T follicular helper cell (primary cell): ENCODE results near the gene OR51E2.
"Not testable (repeated sequence)": the region's sequence is repeated elsewhere in the genome, so short reads cannot be mapped to it uniquely, and the experiment has no call there.

ENCODE experiments used
- DNase-seq: peaks from one replicate; pipeline ENCODE4 v3.0.0-alpha.2; 2020; ENCODE audit warnings: low read depth
- total RNA-seq, 2 experiments: gene quantifications; one replicate each; lab custom pipeline; 2026; lab: John Stamatoyannopoulos, UW

OR51E2 gene, protein sequence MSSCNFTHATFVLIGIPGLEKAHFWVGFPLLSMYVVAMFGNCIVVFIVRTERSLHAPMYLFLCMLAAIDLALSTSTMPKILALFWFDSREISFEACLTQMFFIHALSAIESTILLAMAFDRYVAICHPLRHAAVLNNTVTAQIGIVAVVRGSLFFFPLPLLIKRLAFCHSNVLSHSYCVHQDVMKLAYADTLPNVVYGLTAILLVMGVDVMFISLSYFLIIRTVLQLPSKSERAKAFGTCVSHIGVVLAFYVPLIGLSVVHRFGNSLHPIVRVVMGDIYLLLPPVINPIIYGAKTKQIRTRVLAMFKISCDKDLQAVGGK
- total RNA-seq = 0 reads per million in 2 experiments

DNA sequence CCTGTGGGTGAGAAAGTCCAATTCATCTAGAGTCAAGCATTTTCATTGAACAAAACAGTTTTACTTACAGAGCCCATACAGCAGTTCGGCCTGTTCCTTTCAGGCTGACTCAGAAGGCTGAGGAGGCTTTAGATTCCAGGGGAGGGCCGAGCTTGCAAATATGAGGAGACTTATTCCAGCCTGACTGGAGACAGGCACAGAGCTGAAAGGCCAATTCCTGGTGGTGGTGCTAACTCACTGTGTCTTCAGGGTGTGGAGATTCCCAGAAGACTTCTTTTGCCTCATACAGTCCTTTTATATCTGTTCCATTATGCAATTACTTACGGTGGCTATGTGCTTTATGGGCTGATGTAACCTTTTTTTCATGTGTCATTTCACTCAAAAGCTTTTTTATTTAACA lies at the start of gene OR51E2:
Gene OR51E2 (minus strand): TSS at position 269 of the 400 bp plus-strand sequence. CDS start 15,142 bp downstream, outside the sequence.
- DNase-seq = no peak

DNA sequence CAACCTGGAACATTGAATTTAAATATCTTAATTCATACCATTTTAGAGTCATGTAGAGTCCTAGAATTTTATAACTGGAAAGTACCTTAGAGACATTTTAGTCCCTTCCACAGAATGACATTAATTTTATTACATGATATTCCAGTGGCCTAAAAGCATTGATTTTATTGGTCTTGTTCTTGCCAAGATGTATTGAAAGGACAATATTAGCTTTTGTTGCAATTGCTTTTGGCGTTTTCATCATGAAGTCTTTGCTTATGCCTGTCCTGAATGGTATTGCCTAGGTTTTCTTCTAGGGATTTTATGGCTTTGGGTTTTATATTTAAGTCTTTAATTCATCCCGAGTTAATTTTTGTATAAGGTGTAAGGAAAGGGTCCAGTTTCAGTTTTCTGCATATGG lies 43.1 kb upstream of the OR51E2 start:
- DNase-seq = no peak

- DNase-seq = no peak
Observed at GRCh38 chr11:4727171-4727570, 29.5 kb upstream of the OR51E2 start.

DNA sequence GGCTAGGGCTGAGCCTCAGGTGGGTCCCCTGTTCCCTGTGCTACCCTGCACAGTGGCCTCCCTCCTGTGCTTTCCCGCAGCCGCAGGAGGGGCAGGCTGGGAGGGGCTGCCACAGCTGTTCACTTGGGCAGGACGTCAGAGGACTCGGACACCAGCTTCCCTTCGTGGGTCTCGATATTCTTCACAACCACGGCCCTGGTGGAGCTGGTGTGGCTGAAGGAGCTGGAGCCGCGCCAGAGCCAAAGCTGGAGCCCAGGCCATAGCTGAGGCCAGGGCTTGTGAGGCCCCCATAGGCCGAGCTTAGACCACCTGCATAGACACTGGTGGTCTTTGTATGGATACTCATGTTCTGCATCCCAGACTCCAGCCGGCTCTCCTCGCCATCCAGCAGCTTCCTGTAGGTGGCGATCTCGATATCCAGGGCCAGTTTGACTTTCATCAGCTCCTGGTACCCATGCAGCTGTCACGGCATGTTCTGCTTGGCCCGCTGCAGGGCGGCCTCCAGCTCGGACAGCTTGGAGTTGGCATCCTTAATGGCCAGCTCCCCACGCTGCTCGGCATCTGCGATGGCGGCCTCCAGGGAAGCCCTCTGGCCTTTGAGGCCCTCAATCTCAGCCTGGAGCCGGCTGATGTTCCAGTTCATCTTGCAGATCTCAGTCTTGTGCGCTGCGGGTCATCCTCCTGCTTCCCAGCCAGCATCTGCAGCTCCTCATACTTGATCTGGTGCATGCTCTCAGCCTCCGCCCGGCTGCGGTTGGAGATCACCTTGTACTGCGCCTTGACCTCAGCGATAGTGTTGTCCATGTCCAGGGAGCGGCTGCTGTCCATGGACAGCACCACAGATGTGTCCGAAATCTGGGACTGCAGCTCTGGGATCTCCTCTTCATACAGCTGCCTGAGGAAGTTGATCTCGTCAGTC lies 25.2 kb upstream of the OR51E2 start:
- not testable (repeated sequence) for DNase-seq

GRCh38 chr11:4714300-4714699 lies 16.6 kb upstream of the OR51E2 start:
- no peak for DNase-seq

- DNase-seq = no peak
Observed at GRCh38 chr11:4713241-4713640, 15.6 kb upstream of the OR51E2 start.

GRCh38 chr11:4704790-4705334 lies 7.2 kb upstream of the OR51E2 start:
- no peak for DNase-seq

GRCh38 chr11:4704054-4704789 lies 6.6 kb upstream of the OR51E2 start, which contains the start of gene MMP26:
MMP26 (plus strand) TSS chr11:4704784.
- no peak for DNase-seq

- no peak for DNase-seq
Observed at GRCh38 chr11:4700436-4700820, 2.8 kb upstream of the OR51E2 start.

GRCh38 chr11:4699697-4700435 lies 2.2 kb upstream of the OR51E2 start:
- DNase-seq = no peak

DNA sequence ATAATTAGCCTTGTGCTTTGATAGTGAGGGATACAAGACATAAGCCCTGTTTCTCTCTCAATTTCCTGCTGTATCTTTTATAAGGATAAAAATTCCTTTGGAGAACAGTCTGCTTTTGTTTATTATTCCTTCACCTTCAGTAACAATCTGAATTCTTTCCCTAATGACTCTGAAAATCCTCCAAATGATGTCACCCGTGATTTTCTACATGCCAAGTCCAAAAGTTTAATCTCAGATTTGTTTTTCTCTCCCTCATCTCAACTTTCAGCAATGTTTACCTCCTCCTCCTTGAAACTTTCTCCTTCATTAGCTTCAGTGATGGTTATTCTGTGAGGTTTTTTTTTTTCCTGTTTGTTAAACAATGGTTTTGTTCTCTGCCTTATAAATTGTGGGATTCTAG lies 2.2 kb downstream of the OR51E2 start:
- DNase-seq = no peak

DNA sequence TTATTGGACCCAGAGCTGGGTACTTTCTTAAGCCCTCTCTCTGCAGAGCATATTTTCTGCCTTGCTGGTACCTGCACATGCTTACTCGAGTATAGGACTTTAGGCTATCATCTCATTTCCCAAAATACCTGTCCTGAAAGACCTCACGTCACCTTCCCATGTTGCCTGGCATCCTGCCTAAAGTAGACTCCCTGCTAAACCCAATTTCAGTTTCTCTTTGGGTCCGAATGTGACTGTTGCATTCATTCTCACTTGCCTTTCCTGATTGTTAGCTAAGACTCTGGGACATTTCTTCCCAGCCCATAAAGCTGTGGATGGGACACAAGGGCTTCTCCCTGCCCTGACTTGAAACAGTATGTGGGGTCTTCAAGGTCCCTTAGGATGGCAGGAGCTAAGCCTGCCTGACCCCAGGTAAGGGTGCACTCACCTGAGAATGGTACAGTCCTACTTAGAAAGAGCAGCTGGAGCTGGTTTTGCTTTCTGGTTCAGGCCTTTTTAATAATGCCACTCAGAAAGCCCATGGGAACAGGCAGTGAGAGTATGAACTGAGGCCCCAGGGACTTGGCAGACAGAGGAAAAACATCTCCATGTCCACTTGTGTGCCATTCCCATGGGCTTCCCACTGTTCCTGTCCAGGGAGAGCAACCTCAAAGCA lies 12.9 kb downstream of the OR51E2 start:
- DNase-seq = no peak

DNA sequence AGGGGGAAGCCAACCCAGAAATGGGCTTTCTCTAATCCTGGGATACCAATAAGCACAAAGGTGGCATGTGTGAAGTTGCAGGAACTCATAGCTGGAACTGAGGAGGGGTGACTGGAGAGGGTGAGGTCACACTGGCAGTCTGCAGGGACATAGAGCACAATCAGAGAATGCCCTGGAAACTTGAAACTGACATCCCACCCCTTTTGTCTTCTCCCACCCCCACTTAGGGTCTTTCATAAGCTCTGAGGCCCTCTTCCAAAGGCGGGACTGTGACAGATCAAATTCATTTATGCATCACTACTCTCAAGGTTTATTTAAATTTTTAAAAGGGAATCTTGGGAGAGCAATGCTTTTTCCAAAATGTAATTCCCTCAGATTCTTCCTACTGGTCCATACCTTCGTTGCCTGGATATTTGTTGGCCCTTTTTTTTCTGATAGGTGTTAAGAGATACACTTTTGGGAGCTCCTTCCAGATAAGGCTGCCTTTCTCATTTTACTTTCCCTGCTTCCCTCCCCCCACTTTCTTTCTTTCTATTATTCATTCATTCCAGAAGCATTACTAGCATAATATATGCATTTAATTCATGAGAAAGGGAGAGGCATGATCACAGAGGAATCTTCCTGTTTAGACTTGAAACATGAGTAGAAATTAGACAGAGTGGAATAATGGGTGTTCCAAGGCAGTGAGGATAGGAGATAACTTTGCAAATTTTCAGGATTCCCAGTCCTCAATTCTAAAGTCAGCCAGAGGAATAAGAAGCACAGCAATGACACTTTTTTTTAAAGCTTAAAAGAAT lies 14.8 kb downstream of the OR51E2 start:
- DNase-seq = no peak

DNA sequence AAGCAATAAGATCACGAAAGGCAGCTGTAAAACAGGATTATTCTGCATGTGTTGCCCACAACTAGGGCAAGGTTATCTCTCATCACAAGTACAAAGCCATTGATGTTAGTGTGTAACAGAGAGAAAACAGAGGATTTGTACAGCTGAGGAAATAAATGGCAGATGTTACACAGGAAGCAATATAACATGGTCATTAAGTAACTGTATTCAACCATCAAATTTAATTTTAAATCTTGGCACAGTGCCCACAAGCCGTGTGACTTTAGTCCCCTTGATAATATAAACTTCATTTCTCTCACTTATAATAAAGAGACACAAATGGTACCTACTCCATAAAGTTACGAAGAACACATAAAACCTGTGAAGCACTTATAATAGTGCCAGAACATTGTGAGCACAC lies 17.3 kb downstream of the OR51E2 start:
- no peak for DNase-seq

DNA sequence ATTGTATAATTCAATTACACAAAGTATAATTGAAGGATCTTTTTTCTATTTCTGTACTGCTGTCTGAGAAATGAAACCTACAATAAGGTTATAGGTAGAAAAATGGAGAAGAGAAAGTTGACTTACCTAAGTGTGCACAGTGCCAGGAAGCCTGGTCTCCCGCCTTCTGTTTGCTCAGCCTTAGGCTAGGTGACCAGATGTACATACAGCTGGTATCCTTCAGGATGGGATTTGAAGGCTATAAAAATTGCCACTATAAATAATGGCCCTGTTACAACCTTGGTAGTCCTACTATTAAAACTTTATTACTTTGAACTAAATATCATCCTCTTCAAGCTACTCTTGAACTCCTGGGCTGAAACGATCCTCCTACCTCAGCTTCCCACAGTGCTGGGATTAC lies 19.7 kb downstream of the OR51E2 start:
- no peak for DNase-seq

DNA sequence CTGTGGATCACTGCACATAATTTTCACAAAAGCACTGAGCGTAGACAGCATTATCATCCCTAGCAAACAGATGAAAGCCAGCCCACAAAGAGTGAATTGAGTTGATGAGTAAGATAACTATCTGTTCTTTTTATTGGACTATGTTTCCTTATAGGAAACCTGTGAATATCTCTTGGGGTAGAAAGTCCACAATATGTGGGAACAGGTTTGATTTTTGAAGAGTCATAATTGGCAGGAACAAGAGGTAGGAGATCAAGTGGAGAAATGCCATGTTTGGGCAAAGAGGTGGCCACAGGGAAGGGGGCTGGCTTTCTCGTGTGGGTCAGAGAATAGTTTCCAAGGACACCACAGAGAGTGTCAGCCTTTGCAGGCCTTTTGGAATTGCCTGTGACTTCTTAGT lies 23.9 kb downstream of the OR51E2 start:
- DNase-seq = no peak

DNA sequence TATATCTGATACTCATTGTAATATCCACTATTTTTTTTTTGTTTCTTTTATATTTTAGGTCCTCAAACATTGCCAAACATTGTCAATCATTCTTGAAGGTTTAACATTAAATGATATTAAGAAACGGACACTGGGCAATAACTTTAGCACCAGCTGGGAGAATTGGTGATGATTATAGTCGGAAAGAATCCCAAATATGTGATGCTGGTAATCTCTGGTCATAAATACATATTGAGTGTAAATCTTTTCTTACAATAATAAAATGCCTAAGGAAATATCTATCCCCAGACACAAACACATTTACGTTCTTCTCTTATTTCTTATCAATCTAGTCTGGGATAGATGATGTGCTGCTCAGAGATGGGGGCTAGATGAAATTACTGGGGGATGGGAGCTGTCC lies 25.2 kb downstream of the OR51E2 start:
- DNase-seq = no peak

DNA sequence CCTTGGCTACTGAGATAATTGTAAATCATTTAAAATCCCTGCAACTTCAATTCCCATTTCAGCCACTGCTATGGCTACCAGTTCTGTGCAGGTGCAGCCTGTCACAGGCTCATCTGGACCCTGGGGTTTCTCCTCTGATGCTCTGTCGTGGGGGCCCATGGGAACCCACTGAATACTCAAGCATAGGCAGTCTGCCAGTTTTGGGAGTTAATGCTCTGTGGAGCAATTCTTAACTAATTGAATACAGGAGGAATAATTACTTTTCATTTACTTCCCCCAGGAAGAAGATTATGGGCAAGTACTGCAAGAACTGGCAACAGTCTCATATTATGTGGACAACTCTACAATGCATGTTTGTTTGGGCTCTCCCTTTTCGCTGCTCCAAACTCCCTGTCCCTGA lies 25.9 kb downstream of the OR51E2 start:
- no peak for DNase-seq

DNA sequence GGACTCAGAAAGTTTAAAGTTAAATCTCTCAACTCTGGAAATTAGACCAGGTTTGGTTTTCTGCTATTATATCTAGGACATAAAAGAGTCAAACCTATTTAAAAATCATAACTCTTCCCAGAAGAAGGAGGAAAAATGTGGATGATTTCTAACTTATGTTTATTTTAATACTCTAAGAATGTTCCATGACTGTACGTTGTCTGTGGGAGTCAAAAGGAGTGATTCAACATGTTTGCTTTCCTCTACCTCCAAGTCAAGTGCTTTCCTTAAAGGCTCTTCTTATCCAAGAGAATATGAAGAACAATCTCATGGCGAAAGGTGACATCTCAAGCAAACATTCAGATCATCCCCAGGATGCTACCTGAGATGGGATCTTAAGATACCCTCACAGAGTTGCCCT lies 32.2 kb downstream of the OR51E2 start:
- no peak for DNase-seq

GRCh38 chr11:4664786-4665185 lies 32.9 kb downstream of the OR51E2 start:
- DNase-seq = no peak
